Caco-2 (cell line): Measurements from ENCODE around the gene TRAPPC10. TPM values are rescaled to one million over a fixed set of nuclear protein-coding genes. Genes with fewer than 3 reads are reported as not detected.

Experiments used
- BruUV-seq: library from RNA; stranded (reverse); fragments of 400-500 nt; replicated peaks from 2 replicates; lab custom pipeline; 2021; lab: Mats Ljungman, UMichigan
- CTCF ChIA-PET: fragments of 300-600 bp; sonication (Branson Sonifier 250); formaldehyde crosslinking; loops from one replicate; lab custom pipeline; 2022; ENCODE audit warnings: antibody characterized with exemption; lab: Charles Lee
- POLR2A ChIA-PET: fragments of 300-600 bp; sonication (Branson Sonifier 250); formaldehyde crosslinking; loops from one replicate; lab custom pipeline; 2022; ENCODE audit warnings: antibody characterized with exemption; lab: Charles Lee
- DNase-seq, 2 experiments: peaks; one replicate each; pipeline versions ENCODE4 v3.0.0 to v3.0.0-alpha.2; 2020 to 2022
- H3K27me3 ChIP-seq: replicated peaks from 2 replicates; pipeline ENCODE4 v1.6.0; 2011; ENCODE audit warnings: low read length; ENCODE audit not compliant: control insufficient read depth, insufficient read depth
- H3K36me3 ChIP-seq: 2 replicates; pipeline ENCODE4 v1.5.1; 2011; ENCODE audit warnings: low read length; ENCODE audit not compliant: control insufficient read depth, insufficient read depth
- H3K4me1 ChIP-seq: fragments of 250-450 bp; sonication (Bioruptor Pico); 2 replicates; pipeline ENCODE4 v1.5.1; 2020; ENCODE audit warnings: mild to moderate bottlenecking
- H3K4me3 ChIP-seq: 2 replicates; pipeline ENCODE4 v1.5.1; 2011; ENCODE audit warnings: low read depth, mild to moderate bottlenecking, control low read depth, low read length
- H3K9me3 ChIP-seq: fragments of 250-450 bp; sonication (Bioruptor Pico); 2 replicates; pipeline ENCODE4 v1.5.1; 2020; ENCODE audit warnings: mild to moderate bottlenecking, moderate library complexity
- H3K27ac Mint-ChIP-seq: one replicate; pipeline ENCODE4 v1.8.0; 2022; ENCODE audit warnings: mixed read lengths; ENCODE audit not compliant: unreplicated experiment
- H3K27me3 Mint-ChIP-seq: one replicate; pipeline ENCODE4 v1.8.0; 2022; ENCODE audit warnings: mixed read lengths; ENCODE audit not compliant: insufficient read depth, unreplicated experiment
- H3K36me3 Mint-ChIP-seq: one replicate; pipeline ENCODE4 v1.8.0; 2022; ENCODE audit warnings: mild to moderate bottlenecking, mixed read lengths; ENCODE audit not compliant: insufficient read depth, unreplicated experiment
- H3K4me1 Mint-ChIP-seq: one replicate; pipeline ENCODE4 v1.8.0; 2022; ENCODE audit warnings: low read depth, mixed read lengths; ENCODE audit not compliant: unreplicated experiment
- H3K4me3 Mint-ChIP-seq: one replicate; pipeline ENCODE4 v1.8.0; 2022; ENCODE audit warnings: mild to moderate bottlenecking, moderate library complexity, mixed read lengths; ENCODE audit not compliant: unreplicated experiment
- H3K9me3 Mint-ChIP-seq: one replicate; pipeline ENCODE4 v1.8.0; 2022; ENCODE audit warnings: mixed read lengths; ENCODE audit not compliant: unreplicated experiment
- CTCF ChIP-seq, 2 experiments: fragments of 200-600 bp in 1 of 2; IDR thresholded peaks; 1 replicate in 1 of 2; 2 replicates in 1 of 2; pipeline versions ENCODE4 v1.5.1 to v1.8.0; 2011 to 2022; ENCODE audit warnings: antibody characterized with exemption in 1 of 2, control low read depth in 1 of 2, inconsistent platforms in 1 of 2, low read depth in 1 of 2, low read length in 1 of 2, mild to moderate bottlenecking in 1 of 2, moderate library complexity in 1 of 2; ENCODE audit not compliant: insufficient read depth in 1 of 2, severe bottlenecking in 1 of 2, unreplicated experiment in 1 of 2
- intact Hi-C: fragments of 100-400 bp; cut with micrococcal nuclease; formaldehyde crosslinking; loops from one replicate; pipeline ENCODE4 v1.10.0; 2022; ENCODE audit not compliant: unreplicated experiment
- total RNA-seq: library from RNA; stranded (reverse); gene quantifications from 2 replicates; pipeline ENCODE4 v1.2.3, GENCODE V29; 2022

The TRAPPC10 gene
- total RNA-seq, 1 experiment from 2014 or later = 43.4 TPM

- no TSS peak for BruUV-seq
- no peak overlapping the region for H3K4me3 Mint-ChIP-seq
- DNase-seq = no peak
- Histone ChIP-seq H3K36me3 (peaks cover 2% of the 10 kb centered on the region; the same call in 1 of the 2 replicates), H3K4me1 (no peaks in the 10 kb centered on the region), H3K9me3 (no peaks in the 10 kb centered on the region), H3K4me3 (no peak overlapping the region), H3K27me3 (no peaks in the 10 kb centered on the region)
- no peak for TF ChIP-seq CTCF (IDR thresholded peaks at IDR 0.05; ENCODE audit: insufficient read depth in 1 of 2, low read depth in 1 of 2, low read length in 1 of 2, severe bottlenecking in 1 of 2, unreplicated experiment in 1 of 2)
- POLR2A ChIA-PET = no interaction called here
- CTCF ChIA-PET = no interaction called here
- H3K4me1 Mint-ChIP-seq = peaks cover 12% of the 10 kb centered on the region
- no peaks in the 10 kb centered on the region for H3K9me3 Mint-ChIP-seq
- H3K36me3 Mint-ChIP-seq = peaks cover 20% of the 10 kb centered on the region
- intact Hi-C loops = no loop called here
- H3K27me3 Mint-ChIP-seq = no peaks in the 10 kb centered on the region
- H3K27ac Mint-ChIP-seq = no peak overlapping the region
These were observed 34.0 kb upstream of the TRAPPC10 start for GRCh38 chr21:43978060-43978459.

- no peak overlapping the region for H3K27ac Mint-ChIP-seq
- Histone ChIP-seq H3K36me3 (peaks cover 2% of the 10 kb centered on the region; the same call in 1 of the 2 replicates), H3K4me3 (no peak overlapping the region), H3K4me1 (no peaks in the 10 kb centered on the region), H3K27me3 (no peaks in the 10 kb centered on the region), H3K9me3 (no peaks in the 10 kb centered on the region)
- ChIA-PET CTCF (interaction anchor here (0.6 kb wide), 1 partner anchor 15 kb away, joined by 3 read pairs; no protein-coding TSS in a partner anchor), POLR2A (no interaction called here)
- peaks cover 6% of the 10 kb centered on the region for H3K4me1 Mint-ChIP-seq
- peak in 1 of 2 experiments; percentile 17 for DNase-seq
- H3K27me3 Mint-ChIP-seq = no peaks in the 10 kb centered on the region
- intact Hi-C loops = no loop called here
- no peak for TF ChIP-seq CTCF (IDR thresholded peaks at IDR 0.05; ENCODE audit: insufficient read depth in 1 of 2, low read depth in 1 of 2, low read length in 1 of 2, severe bottlenecking in 1 of 2, unreplicated experiment in 1 of 2)
- H3K36me3 Mint-ChIP-seq = peaks cover 20% of the 10 kb centered on the region
- H3K4me3 Mint-ChIP-seq = no peak overlapping the region
- no TSS peak for BruUV-seq
- H3K9me3 Mint-ChIP-seq = no peaks in the 10 kb centered on the region
These were observed 32.5 kb upstream of the TRAPPC10 start for GRCh38 chr21:43979654-43980053.

- no peak for DNase-seq
- Histone ChIP-seq H3K4me3 (no peak overlapping the region), H3K27me3 (no peaks in the 10 kb centered on the region), H3K36me3 (peaks cover 2% of the 10 kb centered on the region; the same call in 1 of the 2 replicates), H3K4me1 (no peaks in the 10 kb centered on the region), H3K9me3 (no peaks in the 10 kb centered on the region)
- CTCF ChIA-PET = no interaction called here
- no TSS peak for BruUV-seq
- POLR2A ChIA-PET = no interaction called here
- intact Hi-C loops = no loop called here
- Mint-ChIP-seq H3K9me3 (no peaks in the 10 kb centered on the region), H3K27ac (no peak overlapping the region), H3K4me3 (no peak overlapping the region), H3K4me1 (no peaks in the 10 kb centered on the region), H3K36me3 (peaks cover 32% of the 10 kb centered on the region), H3K27me3 (no peaks in the 10 kb centered on the region)
- TF ChIP-seq CTCF (IDR thresholded peaks at IDR 0.05; ENCODE audit: insufficient read depth in 1 of 2, low read depth in 1 of 2, low read length in 1 of 2, severe bottlenecking in 1 of 2, unreplicated experiment in 1 of 2) = no peak
These were observed 30.8 kb upstream of the TRAPPC10 start for GRCh38 chr21:43981151-43981870.
